HepG2 (cell line): Measurements from ENCODE around the gene ARHGEF16. TPM values are rescaled to one million over a fixed set of nuclear protein-coding genes. Genes with fewer than 3 reads are reported as not detected.

Experiments used
- ATF7 ChIP-seq, 2 experiments: fragments of 450-650 bp in 1 of 2; sonication (generic) in 1 of 2; formaldehyde crosslinking in 1 of 2; IDR thresholded peaks; 2 replicates each; pipeline versions ENCODE4 v1.4.0 to v1.6.1; 2016 to 2020; ENCODE audit warnings: antibody characterized with exemption in 1 of 2, mild to moderate bottlenecking in 1 of 2, missing genetic modification reagents in 1 of 2
- EHMT2 ChIP-seq: fragments of 200-600 bp; sonication (generic); IDR thresholded peaks from 2 replicates; pipeline ENCODE4 v1.7.0; 2017; ENCODE audit warnings: antibody characterized with exemption, low read depth, low read length, borderline replicate concordance
- HNF4A ChIP-seq: sonication (generic); formaldehyde crosslinking; IDR thresholded peaks from 2 replicates; pipeline ENCODE4 v1.4.0; 2020; ENCODE audit warnings: missing genetic modification reagents
- JARID2 ChIP-seq: sonication (generic); formaldehyde crosslinking; IDR thresholded peaks from 2 replicates; pipeline ENCODE4 v1.8.1; 2023; ENCODE audit warnings: missing genetic modification reagents, inconsistent platforms; ENCODE audit not compliant: insufficient replicate concordance
- MAZ ChIP-seq, 2 experiments: sonication (generic) in 1 of 2; formaldehyde crosslinking in 1 of 2; IDR thresholded peaks; 2 replicates each; pipeline versions ENCODE4 v1.5.0 to v1.6.1; 2012 to 2020; ENCODE audit warnings: low read depth in 2 of 2, mild to moderate bottlenecking in 2 of 2, borderline replicate concordance in 1 of 2, improper control_type of control experiment in 1 of 2, low read length in 1 of 2, missing genetic modification reagents in 1 of 2, moderate library complexity in 1 of 2
- NCOR1 ChIP-seq: fragments of 200-600 bp; sonication (generic); IDR thresholded peaks from 2 replicates; pipeline ENCODE4 v1.7.0; 2017; ENCODE audit warnings: antibody characterized with exemption, low read length, borderline replicate concordance
- PHF5A ChIP-seq: IDR thresholded peaks from one replicate; pipeline ENCODE4 v1.6.1; 2018; ENCODE audit warnings: low read depth, missing genetic modification reagents; ENCODE audit not compliant: unreplicated experiment
- POLR2A ChIP-seq, 2 experiments: IDR thresholded peaks; 2 replicates each; pipeline ENCODE4 v1.6.1; 2011; ENCODE audit warnings: low read depth in 2 of 2, low read length in 2 of 2, mild to moderate bottlenecking in 1 of 2, moderate library complexity in 1 of 2; ENCODE audit not compliant: insufficient read depth in 1 of 2
- THAP8 ChIP-seq: sonication (generic); formaldehyde crosslinking; IDR thresholded peaks from 2 replicates; pipeline ENCODE4 v1.5.1; 2020; ENCODE audit warnings: missing genetic modification reagents, mild to moderate bottlenecking, borderline replicate concordance
- ZBTB7A ChIP-seq: sonication (generic); formaldehyde crosslinking; IDR thresholded peaks from 2 replicates; pipeline ENCODE4 v1.8.0; 2022; ENCODE audit warnings: mild to moderate bottlenecking, missing genetic modification reagents
- ZFY ChIP-seq: sonication (generic); formaldehyde crosslinking; IDR thresholded peaks from 2 replicates; pipeline ENCODE4 v1.4.0; 2020; ENCODE audit warnings: missing genetic modification reagents
- ZKSCAN8 ChIP-seq: IDR thresholded peaks from 2 replicates; pipeline ENCODE4 v1.6.1; 2016; ENCODE audit warnings: borderline replicate concordance, missing genetic modification reagents, missing compliant biosample characterization
- ZNF484 ChIP-seq: sonication (generic); formaldehyde crosslinking; IDR thresholded peaks from 2 replicates; pipeline ENCODE4 v1.5.1; 2020; ENCODE audit warnings: mild to moderate bottlenecking, low read depth, missing genetic modification reagents, borderline replicate concordance
- ZNF558 ChIP-seq: sonication (generic); formaldehyde crosslinking; IDR thresholded peaks from 2 replicates; pipeline ENCODE4 v1.9.0; 2022; ENCODE audit warnings: mild to moderate bottlenecking, missing genetic modification reagents, borderline replicate concordance
- ZNF768 ChIP-seq: sonication (generic); formaldehyde crosslinking; IDR thresholded peaks from 2 replicates; pipeline ENCODE4 v1.4.0; 2020; ENCODE audit warnings: missing genetic modification reagents
- ZSCAN9 ChIP-seq: IDR thresholded peaks from 2 replicates; pipeline ENCODE4 v1.6.1; 2016; ENCODE audit warnings: borderline replicate concordance
- polyA plus RNA-seq, 8 experiments: library from polyadenylated mRNA; depleted of rRNA in 3 of 8; stranded (reverse) in 7 of 8; unstranded in 1 of 8; fragments of >200 nt; fragmentation: Illumina TruSeq in 4 of 8; extraction: Trizol in 4 of 8; gene quantifications; 2 replicates each; pipeline versions ENCODE4 v1.2.1 to v1.2.3, GENCODE V29; 2011 to 2016; ENCODE audit warnings: low read depth in 4 of 8, missing spikeins in 1 of 8, mixed read lengths in 1 of 8; ENCODE audit not compliant: insufficient read depth in 1 of 8
- total RNA-seq, 5 experiments: library from RNA; depleted of rRNA; stranded (reverse); fragments of >200 nt; fragmentation: Illumina TruSeq; extraction: Trizol; gene quantifications; 2 replicates each; pipeline ENCODE4 v1.2.3, GENCODE V29; 2016; ENCODE audit warnings: low read depth in 1 of 5
- TF ChIP-seq, protein P1 (sequence below): sonication (generic); formaldehyde crosslinking; IDR thresholded peaks from 2 replicates; pipeline ENCODE4 v1.8.0; 2023; ENCODE audit warnings: mild to moderate bottlenecking, missing genetic modification reagents
- TF ChIP-seq, protein P2 (sequence below): sonication (generic); formaldehyde crosslinking; IDR thresholded peaks from 2 replicates; pipeline ENCODE4 v1.5.0; 2020; ENCODE audit warnings: mild to moderate bottlenecking, missing genetic modification reagents, borderline replicate concordance
- TF ChIP-seq, protein P3 (sequence below): sonication (generic); formaldehyde crosslinking; IDR thresholded peaks from 2 replicates; pipeline ENCODE4 v1.5.1; 2020; ENCODE audit warnings: mild to moderate bottlenecking, missing genetic modification reagents

Gene ARHGEF16
- total and polyA plus RNA-seq, 2 of the 13 experiments (the other 11 are each of a cell fraction or from before 2014, with no cell fraction given) = 20.3 to 39.9 TPM

GRCh38 chr1:3457910-3458883 is 3.7 kb downstream of the ARHGEF16 start (continued):
- TF ChIP-seq, protein P1, sequence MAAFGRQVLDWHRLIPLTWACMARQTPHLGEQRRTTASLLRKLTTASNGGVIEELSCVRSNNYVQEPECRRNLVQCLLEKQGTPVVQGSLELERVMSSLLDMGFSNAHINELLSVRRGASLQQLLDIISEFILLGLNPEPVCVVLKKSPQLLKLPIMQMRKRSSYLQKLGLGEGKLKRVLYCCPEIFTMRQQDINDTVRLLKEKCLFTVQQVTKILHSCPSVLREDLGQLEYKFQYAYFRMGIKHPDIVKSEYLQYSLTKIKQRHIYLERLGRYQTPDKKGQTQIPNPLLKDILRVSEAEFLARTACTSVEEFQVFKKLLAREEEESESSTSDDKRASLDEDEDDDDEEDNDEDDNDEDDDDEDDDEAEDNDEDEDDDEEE = no peak
- TF ChIP-seq ZNF768 = no peak
- TF ChIP-seq ATF7 (IDR thresholded peaks at IDR 0.05) = no peak
- no peak for TF ChIP-seq ATF7 (CRISPR knock-in tag; IDR thresholded peaks at IDR 0.05)
- no peak for TF ChIP-seq ZFY (CRISPR knock-in tag)
- TF ChIP-seq EHMT2 = no peak
- TF ChIP-seq NCOR1 = no peak
- peak in 1 of 2 experiments; percentile 53; a peak in 1 of 4 replicates for TF ChIP-seq POLR2A (IDR thresholded peaks at IDR 0.05; ENCODE audit: insufficient read depth in 1 of 2, low read depth in 2 of 2, low read length in 2 of 2)
- TF ChIP-seq ZSCAN9 = no peak
- TF ChIP-seq, protein P2, sequence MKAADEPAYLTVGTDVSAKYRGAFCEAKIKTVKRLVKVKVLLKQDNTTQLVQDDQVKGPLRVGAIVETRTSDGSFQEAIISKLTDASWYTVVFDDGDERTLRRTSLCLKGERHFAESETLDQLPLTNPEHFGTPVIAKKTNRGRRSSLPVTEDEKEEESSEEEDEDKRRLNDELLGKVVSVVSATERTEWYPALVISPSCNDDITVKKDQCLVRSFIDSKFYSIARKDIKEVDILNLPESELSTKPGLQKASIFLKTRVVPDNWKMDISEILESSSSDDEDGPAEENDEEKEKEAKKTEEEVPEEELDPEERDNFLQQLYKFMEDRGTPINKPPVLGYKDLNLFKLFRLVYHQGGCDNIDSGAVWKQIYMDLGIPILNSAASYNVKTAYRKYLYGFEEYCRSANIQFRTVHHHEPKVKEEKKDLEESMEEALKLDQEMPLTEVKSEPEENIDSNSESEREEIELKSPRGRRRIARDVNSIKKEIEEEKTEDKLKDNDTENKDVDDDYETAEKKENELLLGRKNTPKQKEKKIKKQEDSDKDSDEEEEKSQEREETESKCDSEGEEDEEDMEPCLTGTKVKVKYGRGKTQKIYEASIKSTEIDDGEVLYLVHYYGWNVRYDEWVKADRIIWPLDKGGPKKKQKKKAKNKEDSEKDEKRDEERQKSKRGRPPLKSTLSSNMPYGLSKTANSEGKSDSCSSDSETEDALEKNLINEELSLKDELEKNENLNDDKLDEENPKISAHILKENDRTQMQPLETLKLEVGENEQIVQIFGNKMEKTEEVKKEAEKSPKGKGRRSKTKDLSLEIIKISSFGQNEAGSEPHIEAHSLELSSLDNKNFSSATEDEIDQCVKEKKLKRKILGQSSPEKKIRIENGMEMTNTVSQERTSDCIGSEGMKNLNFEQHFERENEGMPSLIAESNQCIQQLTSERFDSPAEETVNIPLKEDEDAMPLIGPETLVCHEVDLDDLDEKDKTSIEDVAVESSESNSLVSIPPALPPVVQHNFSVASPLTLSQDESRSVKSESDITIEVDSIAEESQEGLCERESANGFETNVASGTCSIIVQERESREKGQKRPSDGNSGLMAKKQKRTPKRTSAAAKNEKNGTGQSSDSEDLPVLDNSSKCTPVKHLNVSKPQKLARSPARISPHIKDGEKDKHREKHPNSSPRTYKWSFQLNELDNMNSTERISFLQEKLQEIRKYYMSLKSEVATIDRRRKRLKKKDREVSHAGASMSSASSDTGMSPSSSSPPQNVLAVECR = no peak
- TF ChIP-seq PHF5A (CRISPR knock-in tag) = no peak
- TF ChIP-seq ZBTB7A (CRISPR knock-in tag) = no peak
- TF ChIP-seq, protein P3, sequence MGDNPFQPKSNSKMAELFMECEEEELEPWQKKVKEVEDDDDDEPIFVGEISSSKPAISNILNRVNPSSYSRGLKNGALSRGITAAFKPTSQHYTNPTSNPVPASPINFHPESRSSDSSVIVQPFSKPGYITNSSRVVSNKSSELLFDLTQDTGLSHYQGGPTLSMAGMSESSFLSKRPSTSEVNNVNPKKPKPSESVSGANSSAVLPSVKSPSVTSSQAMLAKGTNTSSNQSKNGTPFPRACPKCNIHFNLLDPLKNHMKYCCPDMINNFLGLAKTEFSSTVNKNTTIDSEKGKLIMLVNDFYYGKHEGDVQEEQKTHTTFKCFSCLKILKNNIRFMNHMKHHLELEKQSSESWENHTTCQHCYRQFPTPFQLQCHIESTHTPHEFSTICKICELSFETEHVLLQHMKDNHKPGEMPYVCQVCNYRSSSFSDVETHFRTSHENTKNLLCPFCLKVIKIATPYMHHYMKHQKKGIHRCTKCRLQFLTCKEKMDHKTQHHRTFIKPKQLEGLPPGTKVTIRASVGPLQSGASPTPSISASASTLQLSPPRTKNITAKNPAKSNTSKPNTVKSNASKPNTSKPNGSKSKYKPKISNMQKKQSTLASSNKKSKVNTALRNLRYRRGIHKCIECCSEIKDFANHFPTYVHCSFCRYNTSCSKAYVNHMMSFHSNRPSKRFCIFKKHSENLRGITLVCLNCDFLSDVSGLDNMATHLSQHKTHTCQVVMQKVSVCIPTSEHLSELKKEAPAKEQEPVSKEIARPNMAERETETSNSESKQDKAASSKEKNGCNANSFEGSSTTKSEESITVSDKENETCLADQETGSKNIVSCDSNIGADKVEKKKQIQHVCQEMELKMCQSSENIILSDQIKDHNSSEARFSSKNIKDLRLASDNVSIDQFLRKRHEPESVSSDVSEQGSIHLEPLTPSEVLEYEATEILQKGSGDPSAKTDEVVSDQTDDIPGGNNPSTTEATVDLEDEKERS (CRISPR knock-in tag) = no peak
- TF ChIP-seq JARID2 (CRISPR knock-in tag) = no peak
- TF ChIP-seq HNF4A = no peak
- no peak for TF ChIP-seq ZNF484 (CRISPR knock-in tag)
- TF ChIP-seq ZNF558 = no peak
- TF ChIP-seq MAZ (IDR thresholded peaks at IDR 0.05; ENCODE audit: borderline replicate concordance, low read depth, low read length) = no peak
- TF ChIP-seq MAZ (CRISPR knock-in tag; IDR thresholded peaks at IDR 0.05; ENCODE audit: low read depth) = 0 out of 2 replicates have a peak, but pooled peaks have one; percentile 35
- TF ChIP-seq ZKSCAN8 (CRISPR knock-in tag) = no peak
- no peak for TF ChIP-seq THAP8 (CRISPR knock-in tag)
